ENCODE data around the gene WDR1.

The WDR1 gene

DNA sequence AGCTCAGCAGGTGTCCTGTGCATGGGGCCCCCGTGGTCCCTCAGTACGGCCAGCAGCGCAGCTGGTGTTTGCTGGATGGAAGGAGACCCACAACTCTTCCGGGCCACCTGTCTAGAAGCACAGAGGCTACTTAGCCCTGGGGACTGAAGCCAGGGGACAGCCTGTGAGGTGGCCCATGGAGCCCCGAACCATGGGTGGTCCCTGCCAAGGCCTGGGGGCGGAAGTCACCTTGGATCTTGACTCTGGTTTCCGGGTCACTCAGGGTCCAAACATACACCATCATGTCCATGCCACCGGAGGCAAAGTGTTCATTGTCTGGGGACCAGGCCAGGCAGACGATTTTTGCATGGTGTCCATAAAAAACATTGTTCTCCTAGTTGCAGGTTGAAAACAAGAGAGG lies 39.5 kb downstream of the WDR1 start:
- Histone ChIP-seq H3K4me3 (ENCODE audit: low read length) (no peak overlapping the region), H3K79me2 (ENCODE audit: low read length) (no peaks in the 10 kb centered on the region), H3K27ac (ENCODE audit: low read length) (no peak overlapping the region), H3K4me2 (ENCODE audit: low read length) (no peak overlapping the region), H3K36me3 (replicated peaks; ENCODE audit: low read depth, low read length) (peaks cover 88% of the 10 kb centered on the region), H2AFZ (ENCODE audit: low read depth, low read length) (no peak overlapping the region), H3K9ac (ENCODE audit: low read length) (no peak overlapping the region), H3K4me1 (ENCODE audit: low read length) (peaks cover 16% of the 10 kb centered on the region), H3K9me3 (ENCODE audit: insufficient read depth, low read length) (no peaks in the 10 kb centered on the region), H3K27me3 (ENCODE audit: low read depth, low read length) (no peaks in the 10 kb centered on the region), H4K20me1 (ENCODE audit: insufficient read depth, low read length) (no peaks in the 10 kb centered on the region)
- TF ChIP-seq, protein P1, sequence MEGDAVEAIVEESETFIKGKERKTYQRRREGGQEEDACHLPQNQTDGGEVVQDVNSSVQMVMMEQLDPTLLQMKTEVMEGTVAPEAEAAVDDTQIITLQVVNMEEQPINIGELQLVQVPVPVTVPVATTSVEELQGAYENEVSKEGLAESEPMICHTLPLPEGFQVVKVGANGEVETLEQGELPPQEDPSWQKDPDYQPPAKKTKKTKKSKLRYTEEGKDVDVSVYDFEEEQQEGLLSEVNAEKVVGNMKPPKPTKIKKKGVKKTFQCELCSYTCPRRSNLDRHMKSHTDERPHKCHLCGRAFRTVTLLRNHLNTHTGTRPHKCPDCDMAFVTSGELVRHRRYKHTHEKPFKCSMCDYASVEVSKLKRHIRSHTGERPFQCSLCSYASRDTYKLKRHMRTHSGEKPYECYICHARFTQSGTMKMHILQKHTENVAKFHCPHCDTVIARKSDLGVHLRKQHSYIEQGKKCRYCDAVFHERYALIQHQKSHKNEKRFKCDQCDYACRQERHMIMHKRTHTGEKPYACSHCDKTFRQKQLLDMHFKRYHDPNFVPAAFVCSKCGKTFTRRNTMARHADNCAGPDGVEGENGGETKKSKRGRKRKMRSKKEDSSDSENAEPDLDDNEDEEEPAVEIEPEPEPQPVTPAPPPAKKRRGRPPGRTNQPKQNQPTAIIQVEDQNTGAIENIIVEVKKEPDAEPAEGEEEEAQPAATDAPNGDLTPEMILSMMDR (IDR thresholded peaks at IDR 0.05; ENCODE audit: low read depth, low read length) = no peak
- TF ChIP-seq EZH2phosphoT487 (IDR thresholded peaks at IDR 0.05; ENCODE audit: low read depth) = no peak

DNA sequence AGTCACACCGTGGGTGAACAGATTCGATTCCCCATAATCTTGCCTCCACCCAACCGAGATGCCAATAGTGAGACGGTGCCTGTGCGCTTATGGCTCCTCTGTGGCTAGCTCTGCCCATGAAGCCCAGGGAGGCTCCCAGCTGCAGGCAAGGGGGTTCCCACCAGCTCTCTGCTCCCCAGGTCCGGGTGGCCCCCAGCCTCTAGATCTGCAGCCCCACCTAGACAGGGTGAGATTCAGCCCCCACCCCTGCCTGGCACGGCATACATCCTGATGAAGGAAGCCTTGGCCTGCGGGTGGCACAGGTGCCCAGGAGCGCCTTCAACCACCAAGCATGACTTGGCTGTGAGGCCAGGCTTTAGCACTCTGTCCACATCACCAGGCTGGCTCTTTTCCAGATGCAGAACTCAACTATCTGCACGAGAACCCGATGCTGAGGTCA lies 40.6 kb downstream of the WDR1 start:
- no peak for TF ChIP-seq EZH2phosphoT487 (IDR thresholded peaks at IDR 0.05; ENCODE audit: low read depth)
- TF ChIP-seq, protein P1 (IDR thresholded peaks at IDR 0.05; ENCODE audit: low read depth, low read length) = no peak
- H3K27me3 ChIP-seq (ENCODE audit: low read depth, low read length) = no peaks in the 10 kb centered on the region

DNA sequence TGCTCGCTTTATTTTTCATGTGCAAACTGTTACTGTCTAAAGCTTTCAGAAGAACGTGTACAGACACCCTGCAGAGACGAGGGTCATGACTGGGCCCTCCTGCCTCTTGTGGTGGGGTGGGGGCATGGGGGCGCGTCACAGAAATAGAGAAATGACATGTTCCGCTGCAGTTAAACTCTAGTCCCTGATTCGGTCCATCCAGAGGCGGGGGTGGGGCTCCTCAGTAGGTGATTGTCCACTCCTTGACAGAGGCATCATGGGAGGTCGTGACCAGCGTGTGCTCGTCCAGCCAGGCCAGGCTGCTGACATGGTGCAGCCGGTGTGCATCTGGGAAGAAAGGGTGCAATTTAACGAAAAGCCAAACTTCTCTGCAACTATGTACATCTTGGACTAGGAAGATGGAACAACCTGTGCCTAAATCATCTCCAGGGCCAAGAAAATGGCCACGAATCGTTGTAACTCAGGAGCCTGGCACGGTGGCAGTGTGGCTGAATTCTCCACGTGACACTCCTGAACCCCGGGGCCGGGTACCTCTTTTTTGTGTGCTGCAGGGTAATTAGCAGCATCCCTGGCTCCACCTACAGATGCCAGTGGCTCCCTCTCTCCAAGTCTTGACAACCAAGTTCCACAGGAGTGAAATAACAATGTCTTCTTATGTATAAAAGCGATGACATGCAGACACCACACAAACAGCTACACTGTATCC lies 41.3 kb downstream of the WDR1 start:
- Histone ChIP-seq H3K4me3 (ENCODE audit: low read length) (no peak overlapping the region), H3K27me3 (ENCODE audit: low read depth, low read length) (no peaks in the 10 kb centered on the region), H3K27ac (ENCODE audit: low read length) (no peak overlapping the region), H3K9ac (ENCODE audit: low read length) (no peak overlapping the region), H3K4me2 (ENCODE audit: low read length) (no peak overlapping the region), H2AFZ (ENCODE audit: low read depth, low read length) (no peak overlapping the region), H3K79me2 (ENCODE audit: low read length) (no peaks in the 10 kb centered on the region), H3K36me3 (replicated peaks; ENCODE audit: low read depth, low read length) (peaks cover 85% of the 10 kb centered on the region), H3K4me1 (ENCODE audit: low read length) (peaks cover under 1% of the 10 kb centered on the region), H3K9me3 (ENCODE audit: insufficient read depth, low read length) (no peaks in the 10 kb centered on the region), H4K20me1 (ENCODE audit: insufficient read depth, low read length) (no peaks in the 10 kb centered on the region)
- TF ChIP-seq, protein P1 (IDR thresholded peaks at IDR 0.05; ENCODE audit: low read depth, low read length) = no peak
- TF ChIP-seq EZH2phosphoT487 (IDR thresholded peaks at IDR 0.05; ENCODE audit: low read depth) = no peak

More for the DNA sequence above, 40.6 kb downstream of the WDR1 start:
- Histone ChIP-seq H3K79me2 (ENCODE audit: low read length) (no peaks in the 10 kb centered on the region), H3K4me3 (ENCODE audit: low read length) (no peak overlapping the region), H3K27ac (ENCODE audit: low read length) (no peak overlapping the region), H3K9ac (ENCODE audit: low read length) (no peak overlapping the region), H3K4me2 (ENCODE audit: low read length) (no peak overlapping the region), H4K20me1 (ENCODE audit: insufficient read depth, low read length) (no peaks in the 10 kb centered on the region), H3K36me3 (replicated peaks; ENCODE audit: low read depth, low read length) (peaks cover 89% of the 10 kb centered on the region), H3K4me1 (ENCODE audit: low read length) (peaks cover 7% of the 10 kb centered on the region), H2AFZ (ENCODE audit: low read depth, low read length) (no peak overlapping the region), H3K9me3 (ENCODE audit: insufficient read depth, low read length) (no peaks in the 10 kb centered on the region)

DNA sequence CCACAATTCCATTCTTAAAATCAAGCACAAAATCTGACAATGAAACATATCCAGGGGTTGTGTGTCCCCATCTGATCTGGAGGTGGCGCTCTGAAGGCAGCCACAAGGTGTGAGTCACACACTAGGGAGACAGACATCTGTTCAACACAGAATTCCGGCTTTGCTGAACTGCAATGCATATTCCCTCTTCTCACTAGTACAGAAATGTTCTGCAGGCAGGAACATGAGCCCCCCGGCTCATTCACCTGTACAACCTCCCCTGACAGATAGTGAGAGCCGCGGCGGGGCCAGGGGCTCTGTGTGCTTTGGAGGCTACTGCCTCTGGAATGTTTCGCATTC lies 41.9 kb downstream of the WDR1 start:
- Histone ChIP-seq H3K4me3 (ENCODE audit: low read length) (no peak overlapping the region), H3K4me1 (ENCODE audit: low read length) (no peaks in the 10 kb centered on the region; the same call in 1 of the 2 replicates), H3K36me3 (replicated peaks; ENCODE audit: low read depth, low read length) (peaks cover 79% of the 10 kb centered on the region), H3K4me2 (ENCODE audit: low read length) (no peak overlapping the region), H3K27ac (ENCODE audit: low read length) (no peak overlapping the region), H3K9me3 (ENCODE audit: insufficient read depth, low read length) (no peaks in the 10 kb centered on the region), H3K27me3 (ENCODE audit: low read depth, low read length) (no peaks in the 10 kb centered on the region), H4K20me1 (ENCODE audit: insufficient read depth, low read length) (no peaks in the 10 kb centered on the region), H2AFZ (ENCODE audit: low read depth, low read length) (no peak overlapping the region), H3K9ac (ENCODE audit: low read length) (no peak overlapping the region), H3K79me2 (ENCODE audit: low read length) (no peaks in the 10 kb centered on the region)
- TF ChIP-seq EZH2phosphoT487 (IDR thresholded peaks at IDR 0.05; ENCODE audit: low read depth) = no peak
- TF ChIP-seq, protein P1 (IDR thresholded peaks at IDR 0.05; ENCODE audit: low read depth, low read length) = peak; percentile 41
